OCI-LY3 (cell line): ENCODE results near the gene GPBAR1.

Experiments
- EZH2phosphoT487 ChIP-seq: fragments of 200-600 bp; shearing (Covaris generic); IDR thresholded peaks from 2 replicates; pipeline ENCODE4 v1.6.1; 2018; ENCODE audit warnings: antibody characterized with exemption, mixed run types, low read depth
- TF ChIP-seq, protein P1 (sequence below): fragments of 200-600, 300-600 bp; sonication (generic); IDR thresholded peaks from 2 replicates; pipeline ENCODE4 v1.5.1; 2014; ENCODE audit warnings: antibody characterized with exemption, low read length, low read depth

GRCh38 chr2:218217360-218218267 is 43.2 kb upstream of the GPBAR1 start:
- TF ChIP-seq, protein P1, sequence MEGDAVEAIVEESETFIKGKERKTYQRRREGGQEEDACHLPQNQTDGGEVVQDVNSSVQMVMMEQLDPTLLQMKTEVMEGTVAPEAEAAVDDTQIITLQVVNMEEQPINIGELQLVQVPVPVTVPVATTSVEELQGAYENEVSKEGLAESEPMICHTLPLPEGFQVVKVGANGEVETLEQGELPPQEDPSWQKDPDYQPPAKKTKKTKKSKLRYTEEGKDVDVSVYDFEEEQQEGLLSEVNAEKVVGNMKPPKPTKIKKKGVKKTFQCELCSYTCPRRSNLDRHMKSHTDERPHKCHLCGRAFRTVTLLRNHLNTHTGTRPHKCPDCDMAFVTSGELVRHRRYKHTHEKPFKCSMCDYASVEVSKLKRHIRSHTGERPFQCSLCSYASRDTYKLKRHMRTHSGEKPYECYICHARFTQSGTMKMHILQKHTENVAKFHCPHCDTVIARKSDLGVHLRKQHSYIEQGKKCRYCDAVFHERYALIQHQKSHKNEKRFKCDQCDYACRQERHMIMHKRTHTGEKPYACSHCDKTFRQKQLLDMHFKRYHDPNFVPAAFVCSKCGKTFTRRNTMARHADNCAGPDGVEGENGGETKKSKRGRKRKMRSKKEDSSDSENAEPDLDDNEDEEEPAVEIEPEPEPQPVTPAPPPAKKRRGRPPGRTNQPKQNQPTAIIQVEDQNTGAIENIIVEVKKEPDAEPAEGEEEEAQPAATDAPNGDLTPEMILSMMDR, result no peak
- TF ChIP-seq EZH2phosphoT487, result no peak
